Stimulated activated naive CD8-positive, alpha-beta T cell treated with anti-CD3 and anti-CD28 coated beads, Interleukin-15, Interleukin-2, amounts not matched to agents 100 ng/mL and 50 ng/mL, for 24 hours (primary cell): ENCODE results near the gene RIMS4.
A peak's percentile ranks its signal among the peaks of the same experiment; 100 is the strongest.
"Not testable (repeated sequence)": the region's sequence is repeated elsewhere in the genome, so short reads cannot be mapped to it uniquely, and the experiment has no call there.

Experiments
- H3K27ac Mint-ChIP-seq: one replicate; pipeline ENCODE4 v1.8.0; 2021; ENCODE audit warnings: mild to moderate bottlenecking, mixed read lengths
- H3K27me3 Mint-ChIP-seq: one replicate; pipeline ENCODE4 v1.8.0; 2021; ENCODE audit warnings: mixed read lengths
- H3K36me3 Mint-ChIP-seq: one replicate; pipeline ENCODE4 v1.8.0; 2021; ENCODE audit warnings: low read depth, mixed read lengths
- H3K4me1 Mint-ChIP-seq: one replicate; pipeline ENCODE4 v1.8.0; 2021; ENCODE audit warnings: low read depth, mixed read lengths
- H3K4me3 Mint-ChIP-seq: one replicate; pipeline ENCODE4 v1.8.0; 2021; ENCODE audit warnings: mild to moderate bottlenecking, mixed read lengths
- H3K9me3 Mint-ChIP-seq: one replicate; pipeline ENCODE4 v1.8.0; 2021; ENCODE audit warnings: mixed read lengths

The RIMS4 gene

GRCh38 chr20:44836601-44837120 is 26.3 kb upstream of the RIMS4 start:
- Mint-ChIP-seq H3K36me3 (no peaks in the 10 kb centered on the region), H3K27me3 (peaks cover 13% of the 10 kb centered on the region), H3K9me3 (peaks cover 3% of the 10 kb centered on the region), H3K4me3 (no peak overlapping the region), H3K4me1 (peaks cover 7% of the 10 kb centered on the region), H3K27ac (no peak overlapping the region)

GRCh38 chr20:44835661-44836221 is 25.4 kb upstream of the RIMS4 start:
- no peak overlapping the region for H3K27ac Mint-ChIP-seq
- H3K4me3 Mint-ChIP-seq: no peak overlapping the region
- H3K4me1 Mint-ChIP-seq: peaks cover 7% of the 10 kb centered on the region
- peaks cover 3% of the 10 kb centered on the region for H3K9me3 Mint-ChIP-seq
- peaks cover 13% of the 10 kb centered on the region for H3K27me3 Mint-ChIP-seq
- no peaks in the 10 kb centered on the region for H3K36me3 Mint-ChIP-seq

GRCh38 chr20:44835116-44835515 is 24.8 kb upstream of the RIMS4 start:
- Mint-ChIP-seq H3K36me3 (no peaks in the 10 kb centered on the region), H3K9me3 (no peaks in the 10 kb centered on the region), H3K27ac (no peak overlapping the region), H3K4me1 (peaks cover 7% of the 10 kb centered on the region), H3K27me3 (peaks cover 13% of the 10 kb centered on the region), H3K4me3 (no peak overlapping the region)

- peak overlapping the region; percentile 9 for H3K27ac Mint-ChIP-seq
- H3K4me1 Mint-ChIP-seq: peaks cover 7% of the 10 kb centered on the region
- H3K36me3 Mint-ChIP-seq: no peaks in the 10 kb centered on the region
- H3K4me3 Mint-ChIP-seq: no peak overlapping the region
- H3K27me3 Mint-ChIP-seq: peaks cover 14% of the 10 kb centered on the region
- H3K9me3 Mint-ChIP-seq: no peaks in the 10 kb centered on the region
These were observed 24.3 kb upstream of the RIMS4 start for GRCh38 chr20:44834693-44835092.

GRCh38 chr20:44833437-44833836 is 23.1 kb upstream of the RIMS4 start:
- Mint-ChIP-seq H3K4me1 (peaks cover 7% of the 10 kb centered on the region), H3K36me3 (no peaks in the 10 kb centered on the region), H3K27me3 (peaks cover 20% of the 10 kb centered on the region), H3K4me3 (no peak overlapping the region), H3K27ac (no peak overlapping the region), H3K9me3 (no peaks in the 10 kb centered on the region)

- peaks cover 26% of the 10 kb centered on the region for H3K27me3 Mint-ChIP-seq
- H3K36me3 Mint-ChIP-seq: no peaks in the 10 kb centered on the region
- peaks cover 7% of the 10 kb centered on the region for H3K4me1 Mint-ChIP-seq
- no peak overlapping the region for H3K4me3 Mint-ChIP-seq
- no peak overlapping the region for H3K27ac Mint-ChIP-seq
- H3K9me3 Mint-ChIP-seq: no peaks in the 10 kb centered on the region
These were observed 22.4 kb upstream of the RIMS4 start for GRCh38 chr20:44832724-44833123.

GRCh38 chr20:44830995-44831394 is 20.6 kb upstream of the RIMS4 start:
- peaks cover 28% of the 10 kb centered on the region for H3K27me3 Mint-ChIP-seq
- H3K36me3 Mint-ChIP-seq: no peaks in the 10 kb centered on the region
- H3K27ac Mint-ChIP-seq: no peak overlapping the region
- H3K9me3 Mint-ChIP-seq: no peaks in the 10 kb centered on the region
- no peak overlapping the region for H3K4me3 Mint-ChIP-seq
- H3K4me1 Mint-ChIP-seq: peaks cover 7% of the 10 kb centered on the region

- no peaks in the 10 kb centered on the region for H3K36me3 Mint-ChIP-seq
- peaks cover 28% of the 10 kb centered on the region for H3K27me3 Mint-ChIP-seq
- H3K9me3 Mint-ChIP-seq: no peaks in the 10 kb centered on the region
These were observed 20.2 kb upstream of the RIMS4 start for GRCh38 chr20:44830523-44830922.

GRCh38 chr20:44829688-44830087 is 19.3 kb upstream of the RIMS4 start:
- Mint-ChIP-seq H3K27me3 (peaks cover 28% of the 10 kb centered on the region), H3K4me3 (no peak overlapping the region), H3K9me3 (no peaks in the 10 kb centered on the region)

More at GRCh38 chr20:44830523-44830922, 20.2 kb upstream of the RIMS4 start:
- Mint-ChIP-seq H3K4me3 (no peak overlapping the region), H3K27ac (no peak overlapping the region), H3K4me1 (peaks cover 7% of the 10 kb centered on the region)

GRCh38 chr20:44828640-44829039 is 18.3 kb upstream of the RIMS4 start:
- no peak overlapping the region for H3K27ac Mint-ChIP-seq
- no peaks in the 10 kb centered on the region for H3K36me3 Mint-ChIP-seq
- H3K9me3 Mint-ChIP-seq: no peaks in the 10 kb centered on the region
- no peaks in the 10 kb centered on the region for H3K4me1 Mint-ChIP-seq
- peaks cover 28% of the 10 kb centered on the region for H3K27me3 Mint-ChIP-seq
- H3K4me3 Mint-ChIP-seq: no peak overlapping the region

More at GRCh38 chr20:44829688-44830087, 19.3 kb upstream of the RIMS4 start:
- Mint-ChIP-seq H3K27ac (no peak overlapping the region), H3K36me3 (no peaks in the 10 kb centered on the region), H3K4me1 (peaks cover 3% of the 10 kb centered on the region)

GRCh38 chr20:44827401-44827800 is 17.1 kb upstream of the RIMS4 start:
- Mint-ChIP-seq H3K27ac (no peak overlapping the region), H3K36me3 (no peaks in the 10 kb centered on the region), H3K4me3 (no peak overlapping the region), H3K4me1 (no peaks in the 10 kb centered on the region), H3K9me3 (no peaks in the 10 kb centered on the region), H3K27me3 (peaks cover 22% of the 10 kb centered on the region)

- not testable (repeated sequence) for H3K27me3 Mint-ChIP-seq
These were observed 11.2 kb upstream of the RIMS4 start for GRCh38 chr20:44821576-44821975.

GRCh38 chr20:44819936-44820335 is 9.6 kb upstream of the RIMS4 start:
- Mint-ChIP-seq H3K4me1 (no peaks in the 10 kb centered on the region), H3K36me3 (no peaks in the 10 kb centered on the region), H3K27ac (no peak overlapping the region), H3K9me3 (no peaks in the 10 kb centered on the region), H3K27me3 (no peaks in the 10 kb centered on the region), H3K4me3 (no peak overlapping the region)

More at GRCh38 chr20:44821576-44821975, 11.2 kb upstream of the RIMS4 start:
- H3K27ac Mint-ChIP-seq, H3K36me3 Mint-ChIP-seq, H3K4me3 Mint-ChIP-seq, H3K4me1 Mint-ChIP-seq, H3K9me3 Mint-ChIP-seq: not testable (repeated sequence)

GRCh38 chr20:44817143-44817910 is 7.0 kb upstream of the RIMS4 start:
- Mint-ChIP-seq H3K27me3 (peaks cover 11% of the 10 kb centered on the region), H3K4me1 (no peaks in the 10 kb centered on the region), H3K4me3 (no peak overlapping the region), H3K27ac (no peak overlapping the region), H3K36me3 (no peaks in the 10 kb centered on the region), H3K9me3 (no peaks in the 10 kb centered on the region)

GRCh38 chr20:44814937-44815336 is 4.6 kb upstream of the RIMS4 start:
- Mint-ChIP-seq H3K27ac (no peak overlapping the region), H3K27me3 (peaks cover 21% of the 10 kb centered on the region), H3K4me3 (no peak overlapping the region), H3K9me3 (no peaks in the 10 kb centered on the region), H3K36me3 (no peaks in the 10 kb centered on the region), H3K4me1 (peaks cover 6% of the 10 kb centered on the region)
